C4-2B (cell line): ENCODE measurements around the gene TNIP2.

ENCODE experiments used
- CTCF ChIP-seq: fragments of 450-650 bp; conservative IDR thresholded peaks from 2 replicates; pipeline ENCODE4 v1.5.1; 2017; ENCODE audit warnings: mild to moderate bottlenecking
- ZFX ChIP-seq: fragments of 450-650 bp; IDR thresholded peaks from 2 replicates; pipeline ENCODE4 v1.6.1; 2017

GRCh38 chr4:2714061-2714770 is 41.9 kb downstream of the TNIP2 start:
- TF ChIP-seq CTCF (no peak), ZFX (no peak)
